UCSD-AML1 (cell line): Measurements from ENCODE around the gene HPCA.
"Not testable (repeated sequence)": the region's sequence is repeated elsewhere in the genome, so short reads cannot be mapped to it uniquely, and the experiment has no call there.

ENCODE experiments used
- DNase-seq: peaks from one replicate; lab custom pipeline; 2025; ENCODE audit not compliant: unreplicated experiment; lab: John Stamatoyannopoulos, UW

HPCA gene

GRCh38 chr1:32900956-32901822, 14.9 kb downstream of the HPCA start, which contains the start of gene TMEM54:
Gene TMEM54 (minus strand): TSS chr1:32901389. CDS start chr1:32901238, 151 bp downstream.
- DNase-seq: no peak

GRCh38 chr1:32901823-32902534, 15.7 kb downstream of the HPCA start:
- DNase-seq: no peak

GRCh38 chr1:32902535-32902920, 16.2 kb downstream of the HPCA start:
- no peak for DNase-seq

DNA sequence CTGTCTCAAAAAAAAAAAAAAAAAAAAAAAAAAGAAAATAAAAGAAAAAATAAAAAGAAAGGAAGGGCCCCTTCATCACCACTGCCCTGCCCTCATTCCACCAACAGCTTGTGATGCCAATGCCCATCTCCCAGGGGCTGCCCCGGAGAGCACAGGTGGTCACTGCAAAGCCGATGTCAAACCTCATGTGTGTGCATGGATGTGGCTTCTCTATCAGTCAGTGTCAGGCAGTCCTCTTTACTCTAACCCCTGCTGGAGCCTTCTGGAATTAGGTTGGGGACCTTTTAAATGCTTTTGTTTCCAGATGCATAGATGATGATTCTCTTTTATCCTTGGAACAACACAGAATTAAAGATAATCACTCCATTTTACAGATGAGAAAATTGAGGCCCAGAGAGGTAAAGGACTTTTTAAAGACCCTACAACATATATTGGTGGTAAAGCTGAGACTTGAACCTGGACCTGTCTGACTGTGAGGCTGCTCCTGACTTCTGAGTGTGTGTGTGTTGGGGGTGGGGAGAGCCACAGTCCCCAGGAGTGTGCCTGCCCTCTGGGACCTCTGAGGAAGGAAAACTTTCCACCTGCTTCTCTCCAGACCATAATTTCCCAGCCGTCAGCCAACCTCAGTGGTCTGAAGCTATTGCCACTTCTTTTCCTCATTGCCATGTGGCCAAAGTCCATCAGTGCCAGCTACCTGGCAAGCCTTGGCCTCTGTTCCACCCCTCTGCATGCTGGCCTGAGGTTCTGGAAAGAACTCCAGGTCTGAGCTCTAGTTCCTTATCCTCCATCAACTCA, 17.9 kb downstream of the HPCA start:
- no peak for DNase-seq

DNA sequence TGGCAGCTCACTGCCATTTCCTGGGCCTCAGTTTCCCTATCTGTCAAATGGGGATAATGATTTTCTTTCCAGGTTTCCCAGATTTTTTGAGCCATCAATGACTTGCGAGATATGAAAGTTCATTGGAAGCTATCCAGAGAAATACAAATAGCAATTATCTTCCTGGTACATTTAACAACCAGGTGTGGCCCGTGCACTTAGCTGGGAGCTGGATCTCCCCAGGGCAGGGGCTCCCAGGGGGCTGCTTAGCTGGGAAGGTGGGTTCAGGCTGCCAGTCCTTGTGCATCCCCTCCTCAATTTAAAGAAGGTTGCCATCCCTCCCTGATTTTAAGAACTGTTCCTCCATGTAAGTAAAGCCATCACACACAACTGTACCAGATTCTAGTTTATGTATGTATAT, 18.5 kb downstream of the HPCA start:
- no peak for DNase-seq

DNA sequence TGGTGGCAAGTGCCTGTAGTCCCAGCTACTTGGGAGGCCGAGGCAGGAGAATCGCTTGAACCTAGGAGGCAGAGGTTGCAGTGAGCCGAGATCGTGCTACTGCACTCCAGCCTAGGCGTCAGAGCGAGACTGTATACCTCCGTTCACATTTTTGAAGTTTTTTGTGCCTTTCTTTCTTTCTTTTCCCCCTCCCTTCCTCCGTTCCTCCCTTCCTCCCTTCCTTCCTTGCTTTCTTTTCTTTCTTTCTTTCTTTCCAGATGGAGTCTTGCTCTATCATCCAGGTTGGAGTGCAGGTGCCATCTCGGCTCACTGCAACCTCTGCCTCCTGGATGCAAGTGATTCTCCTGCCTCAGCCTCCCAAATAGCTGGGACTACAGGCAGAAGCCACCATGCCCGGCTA, 19.3 kb downstream of the HPCA start:
- DNase-seq: not testable (repeated sequence)

- DNase-seq: no peak
Observed at GRCh38 chr1:32906654-32907053, 20.4 kb downstream of the HPCA start.

- DNase-seq: no peak
Observed at GRCh38 chr1:32907435-32907834, 21.1 kb downstream of the HPCA start.

GRCh38 chr1:32910319-32910718, 24.0 kb downstream of the HPCA start:
- no peak for DNase-seq

- DNase-seq: no peak
Observed at GRCh38 chr1:32915766-32916706, 29.7 kb downstream of the HPCA start.

- DNase-seq: no peak
Observed at GRCh38 chr1:32917521-32917920, 31.2 kb downstream of the HPCA start.

DNA sequence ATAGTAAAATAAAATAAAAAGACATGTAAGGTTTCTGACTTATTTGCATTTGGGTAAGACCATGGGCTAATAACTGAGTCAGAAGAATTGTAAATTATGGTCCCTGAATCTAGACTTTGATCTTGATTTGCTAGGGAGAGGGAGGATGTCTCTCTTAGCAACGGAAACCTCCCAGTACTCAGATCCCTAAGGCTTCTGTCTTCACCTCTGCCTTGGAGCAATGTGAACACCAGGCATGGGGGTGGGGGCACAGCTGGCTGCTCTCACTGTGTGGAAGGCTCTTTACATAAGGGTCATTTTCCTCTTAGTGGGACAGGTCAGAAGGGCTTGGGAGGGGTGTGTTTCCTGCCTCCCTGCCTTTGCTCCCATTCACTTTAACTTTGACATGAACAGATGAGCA, 31.9 kb downstream of the HPCA start:
- no peak for DNase-seq

- DNase-seq: no peak
Observed at GRCh38 chr1:32919811-32920733, 33.8 kb downstream of the HPCA start.

DNA sequence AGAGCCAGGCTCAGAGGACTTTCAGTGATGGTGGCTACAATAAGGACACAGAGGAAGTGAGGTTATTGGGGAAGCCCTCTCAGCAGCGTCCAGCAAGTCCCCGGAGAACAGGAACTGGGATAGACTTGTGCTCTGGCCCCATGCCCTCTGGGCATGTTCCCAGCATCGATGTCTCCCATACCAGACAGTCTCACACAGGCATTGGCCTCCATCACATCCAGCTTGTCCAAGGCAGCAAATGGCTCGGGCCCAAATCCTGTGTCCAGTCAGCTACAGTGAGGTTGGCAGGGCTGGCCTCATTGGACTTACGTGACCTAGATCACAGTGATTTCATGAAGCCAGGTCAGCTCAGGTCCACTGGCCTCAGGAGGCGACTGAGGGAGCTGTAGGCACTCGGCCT, 34.5 kb downstream of the HPCA start:
- no peak for DNase-seq

GRCh38 chr1:32924881-32925344, 38.6 kb downstream of the HPCA start:
- DNase-seq: no peak

GRCh38 chr1:32925403-32926162, 39.3 kb downstream of the HPCA start:
- no peak for DNase-seq

DNA sequence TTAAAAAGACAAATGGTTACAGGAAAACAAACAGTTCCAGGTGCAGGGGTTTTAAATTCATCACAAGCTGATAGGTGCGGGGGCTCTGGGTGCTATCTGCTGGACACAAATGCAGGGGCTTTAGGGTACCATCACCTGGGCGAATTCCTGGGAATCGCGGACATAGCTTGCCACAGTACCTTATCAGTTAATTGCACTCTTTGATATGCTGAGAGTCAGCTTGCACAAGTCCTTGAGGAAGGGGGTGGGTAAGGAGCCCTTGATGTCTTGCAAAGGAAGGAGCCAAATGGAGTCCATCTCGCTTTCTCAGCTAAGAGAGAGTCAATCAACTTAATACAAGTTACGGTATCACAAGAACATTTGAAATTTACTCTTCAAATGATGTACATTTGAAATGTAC, 40.3 kb downstream of the HPCA start:
- no peak for DNase-seq

DNA sequence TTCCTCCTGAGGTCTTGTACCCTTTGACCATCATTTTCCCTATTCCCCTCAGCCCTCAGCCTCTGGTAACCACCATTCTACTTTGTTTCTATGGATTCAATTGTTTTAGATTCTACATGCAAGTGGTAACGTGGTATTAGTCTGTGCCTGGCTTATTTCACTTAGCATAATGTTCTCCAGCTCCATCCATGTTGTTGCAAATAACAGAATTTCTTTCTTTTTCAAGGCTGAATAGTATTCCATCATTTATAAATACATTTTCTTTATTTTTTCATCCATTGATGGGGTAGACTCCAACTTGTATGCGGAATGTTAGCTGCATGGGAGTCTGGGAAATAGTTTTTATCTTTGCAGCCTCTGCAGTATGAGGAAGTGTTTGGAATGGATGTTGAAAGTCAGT, 41.1 kb downstream of the HPCA start:
- no peak for DNase-seq

GRCh38 chr1:32928285-32928684, 42.0 kb downstream of the HPCA start:
- no peak for DNase-seq
